SU-DHL-6 (cell line): Measurements from ENCODE around the gene TPO.

ENCODE experiments used
- H2AFZ ChIP-seq: fragments of 200-600 bp; sonication (generic); 2 replicates; pipeline ENCODE4 v1.6.1; 2014; ENCODE audit warnings: low read depth, mild to moderate bottlenecking, moderate library complexity, mixed read lengths, antibody characterized with exemption, low read length; ENCODE audit not compliant: severe bottlenecking
- H3F3A ChIP-seq: fragments of 200-600 bp; shearing (Covaris generic); 2 replicates; pipeline ENCODE4 v1.6.0; 2016; ENCODE audit warnings: antibody characterized with exemption, mild to moderate bottlenecking; ENCODE audit not compliant: insufficient read depth
- H3K27ac ChIP-seq: fragments of 200-600 bp; sonication (generic); 2 replicates; pipeline ENCODE4 v1.5.1; 2016; ENCODE audit warnings: low read depth, mild to moderate bottlenecking, low read length, moderate library complexity, mixed read lengths
- H3K27me3 ChIP-seq: fragments of 200-600 bp; sonication (generic), shearing (Covaris generic); 2 replicates; pipeline ENCODE4 v1.6.0; 2014; ENCODE audit warnings: mild to moderate bottlenecking, low read length
- H3K36me3 ChIP-seq: fragments of 200-600 bp; sonication (generic); 2 replicates; pipeline ENCODE4 v1.6.1; 2014; ENCODE audit warnings: mild to moderate bottlenecking, low read length, mixed read lengths
- H3K4me2 ChIP-seq: fragments of 300-600, 200-600 bp; shearing (Covaris generic), sonication (generic); 2 replicates; pipeline ENCODE4 v1.6.0; 2014; ENCODE audit warnings: low read length, low read depth, mild to moderate bottlenecking; ENCODE audit not compliant: poor library complexity, severe bottlenecking
- H3K4me3 ChIP-seq: fragments of 200-600 bp; sonication (generic); 2 replicates; pipeline ENCODE4 v1.5.1; 2014; ENCODE audit warnings: antibody characterized with exemption, low read length, mild to moderate bottlenecking, mixed read lengths; ENCODE audit not compliant: insufficient read depth, poor library complexity, severe bottlenecking
- H3K79me2 ChIP-seq: fragments of 200-600 bp; sonication (generic); 2 replicates; pipeline ENCODE4 v1.6.1; 2014; ENCODE audit warnings: mild to moderate bottlenecking, low read length, moderate library complexity; ENCODE audit not compliant: insufficient read depth
- H3K9ac ChIP-seq: fragments of 200-600 bp; sonication (generic); 2 replicates; pipeline ENCODE4 v1.7.0; 2014; ENCODE audit warnings: mild to moderate bottlenecking, low read length
- H3K9me2 ChIP-seq: fragments of 200-600 bp; sonication (generic); replicated peaks from 2 replicates; pipeline ENCODE4 v1.6.1; 2014; ENCODE audit warnings: low read length; ENCODE audit not compliant: insufficient read depth
- H3K9me3 ChIP-seq: fragments of 200-600 bp; sonication (generic); 2 replicates; pipeline ENCODE4 v1.6.1; 2014; ENCODE audit warnings: low read length, mixed read lengths; ENCODE audit not compliant: insufficient read depth
- H4K20me1 ChIP-seq: fragments of 200-600 bp; sonication (generic); 2 replicates; pipeline ENCODE4 v1.6.1; 2014; ENCODE audit warnings: low read depth, mild to moderate bottlenecking, antibody characterized with exemption, low read length, moderate library complexity, mixed read lengths
- EZH2phosphoT487 ChIP-seq: fragments of 200-600 bp; sonication (generic), shearing (Covaris generic); conservative IDR thresholded peaks from 2 replicates; pipeline ENCODE4 v1.6.1; 2018; ENCODE audit warnings: mild to moderate bottlenecking, antibody characterized with exemption, low read length, moderate library complexity, mixed read lengths
- TF ChIP-seq, protein P1 (sequence below): fragments of 200-600 bp; sonication (generic); IDR thresholded peaks from one replicate; pipeline ENCODE4 v1.5.1; 2017; ENCODE audit warnings: antibody characterized with exemption, mild to moderate bottlenecking, low read length, moderate library complexity; ENCODE audit not compliant: insufficient read depth, poor library complexity, severe bottlenecking

TPO gene

DNA sequence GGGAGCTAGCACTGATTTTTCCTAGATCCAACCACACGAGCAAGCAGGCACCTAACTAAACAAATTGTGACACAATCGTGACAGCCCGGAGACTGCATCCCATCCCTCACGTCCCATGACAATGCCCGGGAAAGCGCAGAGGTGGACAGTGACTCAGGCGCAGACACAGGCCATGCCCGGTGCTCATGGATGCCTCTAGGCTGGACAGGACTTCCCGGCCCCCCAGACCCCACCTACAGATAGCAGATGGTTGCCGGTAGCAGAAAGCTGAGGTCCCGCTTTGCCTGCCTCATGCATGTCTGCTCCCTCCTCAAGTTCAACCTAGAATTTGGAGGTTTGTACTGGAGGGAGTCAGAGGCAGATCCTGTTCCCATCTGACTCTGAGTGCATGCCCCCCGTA, 81.0 kb downstream of the TPO start:
- Histone ChIP-seq H3F3A (no peaks in the 10 kb centered on the region), H3K4me2 (no peak overlapping the region), H3K36me3 (no peaks in the 10 kb centered on the region), H3K27ac (no peak overlapping the region), H3K9me2 (no peaks in the 10 kb centered on the region), H3K27me3 (no peaks in the 10 kb centered on the region), H2AFZ (no peak overlapping the region), H3K79me2 (no peaks in the 10 kb centered on the region), H3K4me3 (no peak overlapping the region), H3K9ac (no peak overlapping the region), H4K20me1 (no peaks in the 10 kb centered on the region), H3K9me3 (no peaks in the 10 kb centered on the region)
- TF ChIP-seq, protein P1, sequence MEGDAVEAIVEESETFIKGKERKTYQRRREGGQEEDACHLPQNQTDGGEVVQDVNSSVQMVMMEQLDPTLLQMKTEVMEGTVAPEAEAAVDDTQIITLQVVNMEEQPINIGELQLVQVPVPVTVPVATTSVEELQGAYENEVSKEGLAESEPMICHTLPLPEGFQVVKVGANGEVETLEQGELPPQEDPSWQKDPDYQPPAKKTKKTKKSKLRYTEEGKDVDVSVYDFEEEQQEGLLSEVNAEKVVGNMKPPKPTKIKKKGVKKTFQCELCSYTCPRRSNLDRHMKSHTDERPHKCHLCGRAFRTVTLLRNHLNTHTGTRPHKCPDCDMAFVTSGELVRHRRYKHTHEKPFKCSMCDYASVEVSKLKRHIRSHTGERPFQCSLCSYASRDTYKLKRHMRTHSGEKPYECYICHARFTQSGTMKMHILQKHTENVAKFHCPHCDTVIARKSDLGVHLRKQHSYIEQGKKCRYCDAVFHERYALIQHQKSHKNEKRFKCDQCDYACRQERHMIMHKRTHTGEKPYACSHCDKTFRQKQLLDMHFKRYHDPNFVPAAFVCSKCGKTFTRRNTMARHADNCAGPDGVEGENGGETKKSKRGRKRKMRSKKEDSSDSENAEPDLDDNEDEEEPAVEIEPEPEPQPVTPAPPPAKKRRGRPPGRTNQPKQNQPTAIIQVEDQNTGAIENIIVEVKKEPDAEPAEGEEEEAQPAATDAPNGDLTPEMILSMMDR = no peak
- no peak for TF ChIP-seq EZH2phosphoT487

DNA sequence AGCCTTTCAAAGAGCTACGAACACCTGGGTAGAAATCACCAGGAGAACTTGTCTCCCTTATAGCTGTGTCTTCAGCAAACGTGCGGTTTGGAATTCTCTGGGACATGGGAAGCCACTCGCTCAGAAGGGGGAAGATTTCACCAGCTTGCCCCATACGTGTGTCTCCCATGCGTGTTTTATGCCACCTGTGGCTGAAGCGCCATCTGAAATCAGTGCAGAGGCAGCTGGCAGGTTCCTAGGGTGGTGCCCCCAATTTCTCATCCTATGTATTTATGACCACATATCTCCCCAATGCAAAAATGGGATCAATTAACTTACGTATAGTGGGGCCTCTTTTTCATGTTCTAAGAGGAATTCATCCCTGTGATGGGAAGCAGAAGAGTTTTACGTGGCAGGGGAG, 81.6 kb downstream of the TPO start:
- Histone ChIP-seq H3K27ac (no peak overlapping the region), H3F3A (no peaks in the 10 kb centered on the region), H3K79me2 (no peaks in the 10 kb centered on the region), H4K20me1 (no peaks in the 10 kb centered on the region), H3K4me3 (no peak overlapping the region), H3K9ac (no peak overlapping the region), H3K27me3 (no peaks in the 10 kb centered on the region), H3K36me3 (no peaks in the 10 kb centered on the region), H3K4me2 (no peak overlapping the region), H3K9me2 (no peaks in the 10 kb centered on the region), H2AFZ (no peak overlapping the region), H3K9me3 (no peaks in the 10 kb centered on the region)
- TF ChIP-seq EZH2phosphoT487 = no peak
- TF ChIP-seq, protein P1 = no peak

DNA sequence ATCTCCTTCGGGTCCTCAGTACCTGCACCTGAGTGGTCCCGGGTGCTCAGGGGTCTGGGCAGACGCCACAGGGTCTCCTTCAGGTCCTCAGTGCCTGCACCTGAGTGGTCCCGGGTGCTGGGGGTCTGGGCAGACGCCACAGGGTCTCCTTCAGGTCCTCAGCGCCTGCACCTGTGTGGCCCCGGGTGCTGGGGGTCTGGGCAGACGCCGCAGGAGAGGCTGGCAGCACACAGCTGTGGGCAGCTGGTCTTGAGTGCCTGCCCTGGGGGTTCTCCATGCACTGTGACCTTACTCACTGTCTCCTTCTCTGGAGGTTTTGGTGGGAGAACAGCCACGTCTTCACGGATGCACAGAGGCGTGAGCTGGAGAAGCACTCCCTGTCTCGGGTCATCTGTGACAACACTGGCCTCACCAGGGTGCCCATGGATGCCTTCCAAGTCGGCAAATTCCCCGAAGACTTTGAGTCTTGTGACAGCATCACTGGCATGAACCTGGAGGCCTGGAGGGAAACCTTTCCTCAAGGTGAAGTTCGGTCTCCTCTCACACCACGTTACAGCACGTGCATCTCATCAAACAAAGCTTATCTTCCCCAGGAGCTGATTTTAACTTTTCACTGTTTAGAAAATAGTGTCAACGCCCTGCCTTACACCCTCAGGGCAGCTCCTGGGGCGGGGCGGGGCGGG, 82.6 kb downstream of the TPO start:
- H2AFZ ChIP-seq = no peak overlapping the region
- no peak overlapping the region for H3K4me2 ChIP-seq
- H3K9me3 ChIP-seq = no peaks in the 10 kb centered on the region
- H3K9ac ChIP-seq = no peak overlapping the region
- TF ChIP-seq EZH2phosphoT487 = no peak
- TF ChIP-seq, protein P1 = no peak
- H3K27me3 ChIP-seq = no peaks in the 10 kb centered on the region
- no peaks in the 10 kb centered on the region for H3F3A ChIP-seq
- no peaks in the 10 kb centered on the region for H4K20me1 ChIP-seq
- no peaks in the 10 kb centered on the region for H3K36me3 ChIP-seq
- no peaks in the 10 kb centered on the region for H3K79me2 ChIP-seq
- no peak overlapping the region for H3K27ac ChIP-seq
- no peaks in the 10 kb centered on the region for H3K9me2 ChIP-seq
- H3K4me3 ChIP-seq = no peak overlapping the region
